HG03558 (cell line): Measurements from ENCODE around the gene HAUS8.

Source experiments
- ATAC-seq: cut with Tn5 transposase; IDR thresholded peaks from one replicate; pipeline ENCODE4 v1.9.1; 2021; ENCODE audit warnings: moderate number of reproducible peaks; ENCODE audit not compliant: unreplicated experiment; ENCODE audit errors: extremely low read depth

Gene HAUS8

DNA sequence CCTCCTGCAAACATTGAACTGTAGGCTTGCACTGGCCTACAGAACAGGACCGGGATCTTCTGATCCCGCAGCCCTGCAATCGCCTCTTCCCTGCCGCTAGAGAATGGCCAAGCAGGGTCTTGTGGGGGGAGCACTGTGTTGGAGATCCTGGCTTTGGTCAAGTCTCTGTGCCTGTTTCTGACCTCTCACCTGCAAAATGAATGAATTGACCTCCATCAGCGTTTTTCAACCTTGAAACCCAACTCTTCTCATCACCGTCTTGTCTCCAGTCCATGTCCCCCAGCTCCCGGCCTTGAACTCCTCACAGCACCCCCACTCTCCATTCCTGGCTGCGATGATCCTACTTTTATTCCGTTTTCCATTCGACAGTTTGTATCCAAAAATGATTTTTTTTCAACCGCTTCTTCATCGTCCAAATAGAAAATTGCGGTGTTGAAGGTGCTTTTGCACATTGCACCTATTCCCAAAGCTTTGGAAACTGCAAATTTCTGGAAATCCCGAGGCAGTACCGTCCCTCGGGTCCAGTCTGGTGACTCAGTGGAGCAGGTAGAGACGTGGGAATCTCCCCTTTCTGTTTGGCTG, 2.3 kb upstream of the HAUS8 start:
- no peak for ATAC-seq

DNA sequence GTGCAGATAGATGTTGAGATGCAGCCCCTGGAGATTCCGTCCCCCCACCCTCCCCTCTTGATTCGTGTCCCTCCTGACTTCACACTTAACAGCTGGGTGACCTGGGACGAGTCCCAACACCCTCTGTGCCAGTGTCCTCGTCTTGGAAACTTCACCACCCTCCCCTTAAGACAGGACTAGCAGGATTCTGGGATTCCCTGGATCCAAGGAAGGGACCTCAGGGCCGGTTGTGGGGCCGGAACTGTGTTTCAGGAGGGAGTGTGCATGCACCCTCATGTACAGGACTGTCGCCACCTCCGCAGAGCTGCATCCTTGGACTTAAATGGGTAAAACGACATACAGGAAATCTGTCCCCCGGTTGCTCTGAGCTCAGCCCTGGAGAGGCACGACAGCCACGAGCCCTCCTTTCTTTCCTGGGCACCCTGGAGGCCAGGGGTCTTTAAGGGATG, 1.3 kb upstream of the HAUS8 start:
- no peak for ATAC-seq

GRCh38 chr19:17075864-17076542, 751 bp upstream of the HAUS8 start:
- no peak for ATAC-seq

DNA sequence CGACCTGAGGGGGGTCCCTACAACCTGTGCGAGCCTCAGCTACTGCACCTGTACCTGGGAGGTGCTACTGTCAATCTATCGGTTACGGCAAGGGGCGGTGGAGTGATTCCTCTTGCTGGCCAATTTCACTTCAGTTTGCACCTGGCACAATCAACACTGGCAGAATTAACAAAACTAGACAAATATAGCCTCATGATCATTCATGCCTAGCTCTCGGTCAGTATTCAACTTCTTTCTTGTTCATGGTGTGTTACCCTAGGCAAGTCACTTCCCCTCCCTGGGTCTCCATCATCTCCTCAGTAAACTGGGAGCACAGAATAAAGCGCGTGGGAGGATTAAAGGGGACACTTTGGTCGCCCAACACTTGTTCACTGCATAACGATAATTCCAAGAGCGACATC, 618 bp downstream of the HAUS8 start:
- ATAC-seq = no peak

GRCh38 chr19:17073869-17074633, 1.2 kb downstream of the HAUS8 start:
- ATAC-seq = no peak

GRCh38 chr19:17070912-17071311, 4.3 kb downstream of the HAUS8 start:
- ATAC-seq = no peak

- no peak for ATAC-seq
Measured at GRCh38 chr19:17070421-17070820, 4.8 kb downstream of the HAUS8 start.

DNA sequence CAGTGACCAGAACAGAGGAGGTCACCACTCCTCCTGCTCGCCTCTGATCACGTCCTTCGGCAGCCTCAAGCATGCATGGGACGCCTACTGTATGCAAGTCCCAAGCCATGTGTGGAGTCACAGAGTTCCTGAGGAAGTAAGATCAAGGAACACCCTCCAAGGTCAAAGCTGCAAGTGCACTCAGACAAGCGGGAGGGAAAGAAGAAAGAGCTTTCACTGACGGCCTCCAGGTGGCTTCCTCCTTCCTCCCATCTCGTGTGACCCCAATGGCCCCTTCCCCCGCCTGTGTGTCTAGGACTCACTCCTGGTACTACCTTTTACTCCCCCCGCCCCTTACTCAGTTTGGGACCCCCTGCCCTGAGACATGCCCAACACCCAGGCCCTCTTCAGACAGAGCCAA, 6.1 kb downstream of the HAUS8 start:
- no peak for ATAC-seq

DNA sequence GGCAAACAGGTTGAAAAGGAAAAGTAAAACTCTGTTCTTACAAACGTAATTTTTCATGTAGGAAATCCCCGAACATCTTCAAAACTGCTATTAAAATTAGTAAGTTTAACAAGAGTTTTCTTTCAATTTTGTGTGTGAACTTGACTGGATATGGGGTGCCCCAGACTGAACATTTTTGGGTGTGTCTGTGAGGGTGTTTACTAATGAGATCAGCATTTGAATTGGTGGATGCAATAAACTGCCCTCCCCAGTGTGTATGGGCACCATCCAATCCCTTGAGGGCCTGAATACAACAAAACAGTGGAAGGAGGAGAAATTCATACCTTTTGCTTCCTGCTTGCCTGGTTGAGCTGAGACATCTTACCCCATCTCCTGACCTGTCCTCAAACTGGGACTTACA, 11.8 kb downstream of the HAUS8 start:
- no peak for ATAC-seq

GRCh38 chr19:17061691-17062090, 13.6 kb downstream of the HAUS8 start:
- no peak for ATAC-seq

DNA sequence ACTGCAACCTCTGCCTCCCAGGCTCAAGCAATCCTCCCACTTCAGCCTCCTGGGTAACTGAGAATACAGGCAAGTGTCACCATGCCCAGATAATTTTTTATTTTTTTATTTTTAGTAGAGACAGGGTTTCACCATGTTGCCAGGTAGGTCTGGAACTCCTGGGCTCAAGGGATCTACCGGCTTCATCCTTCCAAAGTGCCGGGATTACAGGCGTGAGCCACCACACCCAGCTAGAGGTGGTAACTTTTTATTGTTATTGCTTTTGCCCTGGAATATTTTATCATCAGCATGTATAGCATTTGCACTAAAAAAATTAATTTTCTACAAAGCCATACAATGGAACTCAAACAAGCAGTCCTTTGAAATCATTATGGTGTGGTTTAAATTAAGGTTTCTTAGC, 14.0 kb downstream of the HAUS8 start:
- ATAC-seq = no peak

DNA sequence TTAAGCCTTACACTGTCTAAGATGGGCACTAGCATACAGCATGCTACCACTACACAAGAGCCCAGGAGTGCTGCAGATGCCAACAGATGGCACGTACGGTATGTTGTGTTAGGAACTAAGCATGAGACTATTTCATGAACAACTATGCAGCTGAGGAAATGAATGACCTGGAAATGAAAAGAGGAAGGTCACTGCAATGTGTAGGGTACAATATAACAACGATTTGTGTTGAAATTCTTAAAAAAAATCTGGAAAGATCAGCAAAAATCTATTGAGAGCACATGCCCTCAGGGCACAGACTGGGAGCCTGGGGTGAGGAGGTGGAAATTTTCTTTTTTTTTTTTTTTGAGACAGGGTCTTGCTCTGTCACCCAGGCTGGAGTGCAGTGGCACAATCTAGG, 14.4 kb downstream of the HAUS8 start:
- ATAC-seq = no peak

DNA sequence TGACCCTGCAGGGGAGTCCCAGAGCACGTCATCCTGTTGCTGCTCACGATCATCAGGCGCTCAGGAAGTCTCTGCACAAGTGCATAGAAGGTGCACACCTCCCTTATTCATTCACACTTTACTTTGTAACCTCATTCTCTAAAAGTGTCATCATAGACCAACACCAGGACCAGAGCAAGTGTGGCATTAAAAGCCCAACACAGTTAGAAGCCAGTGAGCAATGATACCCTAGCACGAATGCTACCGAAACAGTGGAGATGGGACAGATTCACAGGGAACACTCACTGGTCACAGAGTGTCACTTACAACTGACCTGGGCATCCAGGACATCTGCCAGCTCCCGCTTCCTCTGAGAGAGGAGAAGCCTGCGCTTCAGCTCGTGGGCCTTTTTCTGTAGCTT, 17.0 kb downstream of the HAUS8 start:
- ATAC-seq = no peak

GRCh38 chr19:17055636-17056035, 19.6 kb downstream of the HAUS8 start:
- ATAC-seq = no peak

DNA sequence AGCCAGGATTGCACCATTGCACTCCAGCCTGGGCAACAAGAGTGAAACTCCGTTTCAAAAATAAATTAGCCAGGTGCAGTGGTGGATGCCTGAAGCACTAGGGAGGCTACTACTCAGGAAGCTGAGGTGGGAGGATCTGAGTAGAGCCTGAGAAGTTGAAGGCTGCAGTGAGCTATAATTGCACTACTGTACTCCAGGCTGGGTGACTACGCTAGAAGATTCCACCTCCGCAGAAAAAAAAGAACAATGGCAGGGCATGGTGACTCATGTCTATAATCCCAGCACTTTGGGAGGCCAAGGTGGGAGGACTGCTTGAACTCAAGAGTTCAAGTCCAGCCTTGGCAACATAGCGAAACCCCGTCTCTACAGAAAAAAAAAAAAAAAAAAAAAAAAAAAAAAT, 20.5 kb downstream of the HAUS8 start:
- ATAC-seq = no peak

DNA sequence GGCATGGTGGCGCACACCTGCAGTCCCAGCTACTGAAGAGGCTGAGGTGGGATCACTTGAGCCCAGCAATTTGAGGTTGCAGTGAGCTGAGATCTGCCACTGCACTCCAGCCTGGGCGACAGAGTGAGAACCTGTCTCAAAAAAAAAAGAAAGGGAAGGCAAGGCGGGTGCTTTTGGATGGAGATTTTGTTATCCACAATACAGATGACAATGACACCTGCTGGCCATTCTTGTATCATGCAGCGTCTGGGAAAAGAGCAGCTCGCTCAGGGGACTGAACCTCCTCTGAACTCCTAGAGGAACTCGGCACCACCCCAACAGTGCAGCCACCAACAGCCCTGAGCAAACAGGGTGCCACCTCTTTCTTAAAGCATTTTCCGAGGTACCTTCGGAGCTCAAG, 22.8 kb downstream of the HAUS8 start:
- no peak for ATAC-seq

- ATAC-seq = no peak
Measured at GRCh38 chr19:17049711-17050280, 25.5 kb downstream of the HAUS8 start.

GRCh38 chr19:17048885-17049453, 26.3 kb downstream of the HAUS8 start:
- no peak for ATAC-seq

- no peak for ATAC-seq
Measured at GRCh38 chr19:17045907-17046502, 29.2 kb downstream of the HAUS8 start.

- ATAC-seq = no peak
Measured at GRCh38 chr19:17043744-17044143, 31.5 kb downstream of the HAUS8 start.

GRCh38 chr19:17041976-17042375, 33.3 kb downstream of the HAUS8 start:
- ATAC-seq = no peak
